Activated CD4-positive, alpha-beta T cell treated with anti-CD3 and anti-CD28 coated beads, Interleukin-2, Interleukin-4, amounts not matched to agents 100 ng/mL and 50 ng/mL, durations not matched to agents 16 hours and 8 hours (primary cell): ENCODE results near the gene CDYL2.
"Not testable (repeated sequence)": the region's sequence is repeated elsewhere in the genome, so short reads cannot be mapped to it uniquely, and the experiment has no call there.

Source experiments
- DNase-seq: peaks from one replicate; pipeline ENCODE4 v3.0.0-alpha.2; 2020; ENCODE audit warnings: low spot score

Gene CDYL2

GRCh38 chr16:80804526-80805383 is at the start of gene CDYL2:
TSS of gene CDYL2 (minus strand) at chr16:80804598. CDS start at chr16:80804173, 425 bp downstream.
- peak; percentile 53 for DNase-seq

- peak; percentile 13 for DNase-seq
These were observed 48.0 kb upstream of the CDYL2 start for GRCh38 chr16:80852261-80852872.

GRCh38 chr16:80851831-80852230 is 47.4 kb upstream of the CDYL2 start:
- no peak for DNase-seq

GRCh38 chr16:80850757-80851156 is 46.4 kb upstream of the CDYL2 start:
- DNase-seq: no peak

GRCh38 chr16:80848862-80849261 is 44.5 kb upstream of the CDYL2 start:
- DNase-seq: no peak

- DNase-seq: no peak
These were observed 42.3 kb upstream of the CDYL2 start for GRCh38 chr16:80846680-80847079.

GRCh38 chr16:80846275-80846674 is 41.9 kb upstream of the CDYL2 start:
- no peak for DNase-seq

- DNase-seq: no peak
These were observed 40.0 kb upstream of the CDYL2 start for GRCh38 chr16:80844395-80844794.

GRCh38 chr16:80841231-80841630 is 36.8 kb upstream of the CDYL2 start:
- DNase-seq: no peak

GRCh38 chr16:80837533-80838147 is 33.2 kb upstream of the CDYL2 start:
- DNase-seq: no peak

- DNase-seq: no peak
These were observed 32.4 kb upstream of the CDYL2 start for GRCh38 chr16:80836846-80837245.

- no peak for DNase-seq
These were observed 31.8 kb upstream of the CDYL2 start for GRCh38 chr16:80836202-80836601.

- DNase-seq: no peak
These were observed 26.6 kb upstream of the CDYL2 start for GRCh38 chr16:80831039-80831438.

- DNase-seq: no peak
These were observed 24.1 kb upstream of the CDYL2 start for GRCh38 chr16:80828495-80828894.

- no peak for DNase-seq
These were observed 22.6 kb upstream of the CDYL2 start for GRCh38 chr16:80827007-80827406.

- no peak for DNase-seq
These were observed 21.0 kb upstream of the CDYL2 start for GRCh38 chr16:80825365-80825758.

- peak; percentile 66 for DNase-seq
These were observed 20.4 kb upstream of the CDYL2 start for GRCh38 chr16:80824623-80825364.

- no peak for DNase-seq
These were observed 15.6 kb upstream of the CDYL2 start for GRCh38 chr16:80819988-80820387.

- no peak for DNase-seq
These were observed 12.0 kb upstream of the CDYL2 start for GRCh38 chr16:80816356-80816755.

GRCh38 chr16:80815278-80815677 is 10.9 kb upstream of the CDYL2 start:
- not testable (repeated sequence) for DNase-seq

GRCh38 chr16:80812593-80812992 is 8.2 kb upstream of the CDYL2 start:
- DNase-seq: no peak

GRCh38 chr16:80809366-80809765 is 5.0 kb upstream of the CDYL2 start:
- DNase-seq: no peak
